IMR-90 (cell line): Measurements from ENCODE around the gene CPA4. TPM values are rescaled to one million over a fixed set of nuclear protein-coding genes. Genes with fewer than 3 reads are reported as not detected.

Source experiments
- ATAC-seq: fragments of 200-7000 bp; cut with Tn5 transposase; 2 replicates; pipeline ENCODE4 v1.9.1; 2020; ENCODE audit warnings: low read depth, mild to moderate bottlenecking, moderate library complexity
- BruUV-seq: library from RNA; stranded (reverse); fragments of 400-500 nt; replicated peaks from 2 replicates; lab custom pipeline; 2021; lab: Mats Ljungman, UMichigan
- CTCF ChIA-PET: fragments of 300-600 bp; formaldehyde crosslinking; extraction: SDS; loops from one replicate; lab custom pipeline; 2021; ENCODE audit warnings: antibody characterized with exemption; lab: Yijun Ruan, JAX
- POLR2A ChIA-PET: fragments of 300-600 bp; sonication (Branson Sonifier 250); formaldehyde crosslinking; loops from one replicate; lab custom pipeline; 2022; ENCODE audit warnings: antibody characterized with exemption; ENCODE audit not compliant: unreplicated experiment; lab: Charles Lee
- DNase-seq: peaks from one replicate; pipeline ENCODE4 v3.0.0; 2013
- H2AFZ ChIP-seq: replicated peaks from 2 replicates; pipeline ENCODE3; 2013; ENCODE audit warnings: low read length, mild to moderate bottlenecking; ENCODE audit not compliant: poor library complexity
- H2AK5ac ChIP-seq: 2 replicates; pipeline ENCODE4 v1.6.1; 2013; ENCODE audit warnings: low read depth, low read length, inconsistent platforms
- H2AK9ac ChIP-seq: replicated peaks from 2 replicates; pipeline ENCODE3; 2013; ENCODE audit warnings: mild to moderate bottlenecking, low read depth, low read length, moderate library complexity; ENCODE audit not compliant: poor library complexity
- H2BK120ac ChIP-seq: 2 replicates; pipeline ENCODE4 v1.6.1; 2013; ENCODE audit warnings: low read depth, low read length, inconsistent platforms
- H2BK15ac ChIP-seq: 3 replicates; pipeline ENCODE4 v1.6.1; 2013; ENCODE audit warnings: low read depth, low read length, inconsistent platforms
- H2BK20ac ChIP-seq: 2 replicates; pipeline ENCODE4 v1.6.1; 2013; ENCODE audit warnings: low read depth, mild to moderate bottlenecking, inconsistent platforms, low read length, moderate library complexity
- H2BK5ac ChIP-seq: 2 replicates; pipeline ENCODE4 v1.6.1; 2013; ENCODE audit warnings: mild to moderate bottlenecking, low read depth, low read length, inconsistent platforms; ENCODE audit not compliant: poor library complexity, severe bottlenecking
- H3K14ac ChIP-seq: replicated peaks from 2 replicates; pipeline ENCODE4 v1.6.1; 2013; ENCODE audit warnings: low read depth, low read length, inconsistent platforms
- H3K18ac ChIP-seq: 2 replicates; pipeline ENCODE4 v1.6.1; 2013; ENCODE audit warnings: low read depth, low read length, control low read depth
- H3K23ac ChIP-seq: 2 replicates; pipeline ENCODE4 v1.6.1; 2013; ENCODE audit warnings: low read depth, low read length, inconsistent platforms
- H3K27ac ChIP-seq: 2 replicates; pipeline ENCODE4 v1.5.1; 2013; ENCODE audit warnings: mild to moderate bottlenecking, control low read depth, low read length; ENCODE audit not compliant: insufficient read depth
- H3K27me3 ChIP-seq: 2 replicates; pipeline ENCODE4 v1.6.1; 2013; ENCODE audit warnings: low read length; ENCODE audit not compliant: control insufficient read depth, insufficient read depth
- H3K36me3 ChIP-seq: 2 replicates; pipeline ENCODE4 v1.6.1; 2013; ENCODE audit warnings: low read length, mixed read lengths; ENCODE audit not compliant: control insufficient read depth, insufficient read depth
- H3K4ac ChIP-seq: 2 replicates; pipeline ENCODE4 v1.6.1; 2013; ENCODE audit warnings: low read depth, low read length, inconsistent platforms
- H3K4me1 ChIP-seq: 2 replicates; pipeline ENCODE4 v1.6.1; 2013; ENCODE audit warnings: low read length, mixed read lengths; ENCODE audit not compliant: control insufficient read depth, insufficient read depth
- H3K4me2 ChIP-seq: 2 replicates; pipeline ENCODE4 v1.6.1; 2013; ENCODE audit warnings: low read depth, mild to moderate bottlenecking, control low read depth, low read length, moderate library complexity
- H3K4me3 ChIP-seq: 2 replicates; pipeline ENCODE4 v1.5.1; 2013; ENCODE audit warnings: low read depth, mild to moderate bottlenecking, control low read depth, low read length, moderate library complexity; ENCODE audit not compliant: insufficient read depth
- H3K56ac ChIP-seq: 2 replicates; pipeline ENCODE4 v1.6.1; 2013; ENCODE audit warnings: low read length, inconsistent platforms; ENCODE audit not compliant: insufficient read depth; ENCODE audit errors: extremely low read depth
- H3K79me1 ChIP-seq, 2 experiments: 2 replicates each; pipeline ENCODE4 v1.6.1; 2013; ENCODE audit warnings: low read length in 2 of 2, inconsistent platforms in 1 of 2, low read depth in 1 of 2
- H3K9ac ChIP-seq: 2 replicates; pipeline ENCODE4 v1.6.1; 2013; ENCODE audit warnings: low read depth, low read length, control low read depth
- H3K9me1 ChIP-seq: 2 replicates; pipeline ENCODE4 v1.6.1; 2013; ENCODE audit warnings: low read length, inconsistent platforms; ENCODE audit not compliant: insufficient read depth
- H3K9me3 ChIP-seq: 2 replicates; pipeline ENCODE4 v1.6.1; 2013; ENCODE audit warnings: low read length; ENCODE audit not compliant: control insufficient read depth, insufficient read depth
- H4K20me1 ChIP-seq: 2 replicates; pipeline ENCODE4 v1.6.1; 2013; ENCODE audit warnings: low read length, inconsistent platforms; ENCODE audit not compliant: insufficient read depth
- H4K5ac ChIP-seq: 2 replicates; pipeline ENCODE4 v1.6.1; 2013; ENCODE audit warnings: mild to moderate bottlenecking, low read depth, low read length, control low read depth
- H4K8ac ChIP-seq, 2 experiments: 2 replicates each; pipeline ENCODE4 v1.6.1; 2013; ENCODE audit warnings: low read depth in 2 of 2, low read length in 2 of 2, control low read depth in 1 of 2, inconsistent platforms in 1 of 2
- H4K91ac ChIP-seq: 2 replicates; pipeline ENCODE4 v1.6.1; 2013; ENCODE audit warnings: low read depth, low read length, inconsistent platforms; ENCODE audit not compliant: insufficient read depth
- RAD21 ChIP-seq: IDR thresholded peaks from 2 replicates; pipeline ENCODE4 v1.6.1; 2012; ENCODE audit warnings: low read length, improper control_type of control experiment
- RCOR1 ChIP-seq: IDR thresholded peaks from 2 replicates; pipeline ENCODE4 v1.6.1; 2012; ENCODE audit warnings: mild to moderate bottlenecking, low read length, improper control_type of control experiment; ENCODE audit not compliant: insufficient replicate concordance
- RFX5 ChIP-seq: IDR thresholded peaks from 2 replicates; pipeline ENCODE4 v1.8.0; 2012; ENCODE audit warnings: low read depth, mild to moderate bottlenecking, low read length, moderate library complexity
- SMC3 ChIP-seq: fragments of 150-350 bp; IDR thresholded peaks from 2 replicates; pipeline ENCODE4 v1.6.1; 2016; ENCODE audit warnings: low read depth, mild to moderate bottlenecking, antibody characterized with exemption, low read length, moderate library complexity
- WGBS, 2 experiments: methylation state at CpG; one replicate each; pipeline versions ENCODE4 v1.1.5 to v1.1.7; 2013; ENCODE audit warnings: missing lambda C conversion rate in 2 of 2; ENCODE audit not compliant: insufficient read length in 1 of 2; ENCODE audit errors: extremely low coverage in 2 of 2; 5-methylcytosine and 5-hydroxymethylcytosine counted together
- dilution Hi-C: fragments of 300-500 bp; cut with HindIII; formaldehyde crosslinking; loops from one replicate; pipeline ENCODE4 v1.14.3; 2018; ENCODE audit warnings: low sequenced_read_pairs; ENCODE audit not compliant: unreplicated experiment
- in situ Hi-C: fragments of 300-500 bp; cut with MboI; formaldehyde crosslinking; loops from 3 replicates; pipeline ENCODE4 v1.14.3; 2019; ENCODE audit warnings: low sequenced_read_pairs, inconsistent platforms, mixed read lengths
- intact Hi-C: fragments of 100-400 bp; cut with micrococcal nuclease; formaldehyde crosslinking; loops from 2 replicates; pipeline ENCODE4 v1.10.0; 2022
- polyA plus RNA-seq, 3 experiments: library from polyadenylated mRNA; depleted of rRNA; stranded (reverse); fragments of >200 nt; gene quantifications; 2 replicates each; pipeline ENCODE4 v1.2.3, GENCODE V29; 2012; ENCODE audit warnings: low replicate concordance in 1 of 3
- total RNA-seq: library from RNA; depleted of rRNA; stranded (reverse); fragments of >200 nt; gene quantifications from 2 replicates; pipeline ENCODE4 v1.2.3, GENCODE V29; 2012

The CPA4 gene
- total and polyA plus RNA-seq, 2 of the 4 experiments (the other 2 are of a cell fraction): 316 to 365 TPM

DNA sequence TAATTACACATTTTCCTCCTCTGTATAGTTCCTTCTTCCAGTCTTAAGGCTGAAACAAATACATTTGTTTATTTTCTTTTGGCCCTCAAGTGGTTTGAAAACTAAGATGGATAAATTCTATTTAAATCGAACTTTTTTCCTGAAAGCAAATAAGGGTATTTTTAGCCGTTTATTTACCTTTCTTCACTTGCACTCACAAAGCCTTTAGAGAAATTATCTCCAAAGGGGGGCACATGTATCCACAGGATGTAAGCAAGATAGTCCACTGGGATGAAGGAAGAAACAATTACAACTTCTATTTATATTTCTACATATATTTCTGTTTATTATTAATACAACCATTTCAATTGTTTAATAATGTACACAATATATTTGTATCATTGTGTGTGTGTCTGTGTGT, 10.2 kb downstream of the CPA4 start:
- Histone ChIP-seq H3K9ac (no peak overlapping the region), H2AK5ac (no peak overlapping the region), H3K4me1 (peaks cover 2% of the 10 kb centered on the region), H3K14ac (no peak overlapping the region), H4K20me1 (no peaks in the 10 kb centered on the region), H3K4me3 (no peak overlapping the region), H3K4ac (no peak overlapping the region), H3K27ac (no peak overlapping the region), H2AFZ (no peak overlapping the region), H3K79me1 (no peaks in the 10 kb centered on the region), H3K56ac (no peak overlapping the region), H2BK15ac (no peak overlapping the region), H2AK9ac (no peak overlapping the region), H3K4me2 (no peak overlapping the region), H3K23ac (no peak overlapping the region), H3K36me3 (peaks cover 2% of the 10 kb centered on the region; the same call in 1 of the 2 replicates), H4K91ac (no peak overlapping the region), H3K27me3 (no peaks in the 10 kb centered on the region), H4K5ac (no peak overlapping the region), H3K18ac (no peak overlapping the region), H2BK5ac (no peak overlapping the region), H3K9me3 (no peaks in the 10 kb centered on the region), H4K8ac (no peak overlapping the region), H2BK20ac (no peak overlapping the region), H3K9me1 (no peaks in the 10 kb centered on the region; the same call in 1 of the 2 replicates), H2BK120ac (no peak overlapping the region)
- CTCF ChIA-PET: no interaction called here
- ATAC-seq (no peak), DNase-seq (no peak)
- no CpG with 5 or more reads among the region's 2 CpGs for WGBS, 2 experiments
- dilution Hi-C loops: no loop called here
- no TSS peak for BruUV-seq
- TF ChIP-seq SMC3 (no peak), RCOR1 (no peak), RFX5 (no peak), RAD21 (no peak)
- POLR2A ChIA-PET: interaction anchor here (1.1 kb wide), 1 partner anchor 9 kb away, joined by 5 read pairs; no protein-coding TSS in a partner anchor
- in situ Hi-C loops: no loop called here
- intact Hi-C loops: no loop called here
